HS-5 (cell line): Measurements from ENCODE around the gene KDM4B.
"Not testable (repeated sequence)": the region's sequence is repeated elsewhere in the genome, so short reads cannot be mapped to it uniquely, and the experiment has no call there.

ENCODE experiments used
- DNase-seq: peaks from one replicate; pipeline ENCODE4 v3.0.0-alpha.2; 2012; ENCODE audit warnings: low read depth

The KDM4B gene

DNA sequence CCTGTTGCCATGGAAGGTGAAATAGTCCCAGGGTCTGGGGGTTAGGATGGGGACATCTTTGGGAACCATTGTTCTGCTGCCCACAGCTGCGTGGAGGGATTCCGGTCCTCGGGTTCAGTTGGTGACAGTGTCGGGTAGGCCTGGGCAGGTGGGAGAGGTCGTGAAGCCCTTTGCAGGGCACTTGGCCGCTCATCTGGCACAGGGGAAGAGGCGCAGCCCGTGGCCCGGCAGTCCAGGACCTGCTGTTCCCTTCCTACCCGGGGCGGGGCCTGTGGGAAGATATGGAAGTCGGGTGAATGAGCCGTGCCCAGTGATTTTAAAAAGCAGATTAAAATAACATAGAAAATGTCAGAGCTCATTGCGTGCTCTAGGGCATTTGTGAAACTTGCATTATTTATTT, 44.8 kb downstream of the KDM4B start:
- DNase-seq = no peak

DNA sequence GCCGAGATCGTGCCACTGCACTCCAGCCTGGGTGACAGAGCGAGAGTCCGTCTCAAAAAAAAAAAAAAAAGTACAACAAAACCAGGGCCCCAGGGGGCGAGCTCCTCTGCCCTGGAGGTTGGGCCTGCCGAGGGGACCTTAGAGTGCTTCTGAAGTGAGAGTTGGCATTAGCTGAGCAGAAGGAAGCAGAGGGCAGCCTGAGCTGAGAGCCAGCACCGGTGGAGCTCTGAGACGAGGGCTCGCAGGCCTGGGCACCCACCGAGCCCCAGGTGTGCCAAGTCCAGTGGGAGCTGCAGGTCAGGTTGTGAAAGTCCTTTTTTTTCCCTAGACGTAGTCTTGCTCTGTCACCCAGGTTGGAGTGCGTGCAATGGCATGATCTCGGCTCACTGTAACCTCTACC, 46.0 kb downstream of the KDM4B start:
- no peak for DNase-seq

- DNase-seq = no peak
Measured at GRCh38 chr19:5016268-5016667, 47.4 kb downstream of the KDM4B start.

GRCh38 chr19:5016781-5017180, 47.9 kb downstream of the KDM4B start:
- DNase-seq = no peak

DNA sequence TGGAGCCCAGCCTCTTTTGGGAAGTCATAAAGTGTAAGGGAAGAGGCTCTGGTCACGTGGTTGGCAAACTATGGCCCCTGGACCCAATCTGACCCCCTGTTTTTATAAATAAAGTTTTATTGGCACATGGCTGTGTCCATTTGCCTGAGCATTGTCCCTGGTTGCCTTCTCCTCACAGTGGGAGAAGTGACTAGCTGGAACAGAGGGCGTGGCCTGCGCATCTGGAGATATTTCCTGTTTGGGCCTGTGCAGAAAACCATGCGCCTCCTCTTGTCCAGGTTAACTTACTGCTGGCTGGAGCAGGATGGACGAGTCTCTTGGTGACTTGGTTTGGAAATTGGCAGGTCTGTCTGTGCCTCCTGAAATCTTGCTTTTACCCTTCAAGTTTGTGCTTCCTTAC, 48.3 kb downstream of the KDM4B start:
- no peak for DNase-seq

DNA sequence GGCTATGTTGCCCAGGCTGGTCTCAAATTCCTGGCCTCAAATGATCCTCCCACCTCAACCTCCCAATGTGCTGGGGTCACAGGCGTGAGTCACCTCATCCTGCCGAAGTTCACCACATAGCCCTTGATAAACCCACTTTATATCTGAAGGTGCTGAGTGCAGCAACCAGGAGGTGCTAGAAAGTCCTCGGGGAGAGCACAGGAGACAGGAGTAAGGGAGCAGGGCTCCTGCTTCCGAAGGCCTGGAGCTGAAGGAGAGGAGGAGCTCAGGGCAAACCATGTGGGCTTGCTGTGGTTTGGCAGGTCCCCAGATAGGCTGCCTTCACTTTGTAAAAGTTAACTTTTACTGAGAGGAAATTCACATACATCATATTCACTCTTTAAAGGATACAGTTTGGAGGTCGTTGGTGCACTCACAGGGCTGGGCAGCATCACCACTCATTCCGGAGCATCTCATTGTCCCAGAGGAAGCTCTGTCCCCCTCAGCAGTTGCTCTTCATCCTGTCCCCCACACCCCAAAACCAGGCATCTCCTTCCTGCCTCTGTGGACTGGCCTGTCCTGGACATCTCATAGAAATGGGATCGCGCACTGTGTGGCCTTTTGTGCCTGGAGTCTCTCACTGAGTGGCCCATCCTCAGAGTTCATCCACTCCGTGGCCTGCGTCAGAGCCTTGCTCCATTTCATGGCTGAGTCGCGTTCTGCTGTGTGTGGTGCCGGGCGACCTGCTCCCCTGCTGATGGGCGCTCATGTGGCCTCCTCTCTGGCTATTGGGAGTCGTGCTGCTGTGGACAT, 49.5 kb downstream of the KDM4B start:
- DNase-seq = no peak

- DNase-seq = no peak
Measured at GRCh38 chr19:5020368-5020767, 51.5 kb downstream of the KDM4B start.

- no peak for DNase-seq
Measured at GRCh38 chr19:5021046-5021445, 52.1 kb downstream of the KDM4B start.

DNA sequence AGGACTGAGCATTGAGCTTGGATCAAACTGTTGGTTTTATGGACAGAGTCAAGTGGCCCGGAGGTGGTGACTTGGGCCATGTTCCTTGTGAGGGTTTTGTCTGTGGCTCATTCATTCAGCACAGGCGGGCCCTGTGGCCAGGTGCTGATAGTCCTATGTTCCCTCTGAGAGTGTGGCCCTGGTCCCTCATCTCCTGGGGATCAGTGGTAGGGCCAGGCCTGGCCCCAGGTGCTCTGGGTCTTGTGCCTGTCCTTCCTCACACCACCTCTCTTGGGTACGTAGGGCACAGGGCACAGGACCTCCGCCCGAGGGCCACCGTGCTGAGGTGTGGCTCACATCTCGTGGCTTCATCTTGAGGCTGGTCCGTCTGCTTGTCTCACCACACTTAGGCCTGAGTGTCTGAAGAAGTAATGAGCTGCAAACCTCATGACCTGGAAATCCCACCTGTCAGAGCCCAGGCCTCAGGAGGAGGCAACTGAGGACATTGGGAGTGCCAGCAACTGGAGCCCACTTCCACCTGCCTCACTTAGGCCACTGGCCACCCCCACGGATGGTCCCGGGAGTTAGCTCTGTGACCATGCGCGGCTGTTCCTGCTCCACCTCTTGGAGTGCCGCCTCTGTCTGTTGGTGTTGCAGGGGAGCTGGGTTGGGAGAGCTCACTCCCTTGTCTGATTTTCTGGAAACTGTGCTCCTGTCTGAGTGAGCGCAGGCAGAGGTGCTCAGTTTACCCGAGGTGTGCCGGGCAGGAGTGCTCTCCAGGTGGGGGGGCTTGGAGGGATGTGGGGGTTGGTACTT, 53.4 kb downstream of the KDM4B start:
- no peak for DNase-seq

- no peak for DNase-seq
Measured at GRCh38 chr19:5023128-5023571, 54.2 kb downstream of the KDM4B start.

- DNase-seq = no peak
Measured at GRCh38 chr19:5024282-5024681, 55.4 kb downstream of the KDM4B start.

DNA sequence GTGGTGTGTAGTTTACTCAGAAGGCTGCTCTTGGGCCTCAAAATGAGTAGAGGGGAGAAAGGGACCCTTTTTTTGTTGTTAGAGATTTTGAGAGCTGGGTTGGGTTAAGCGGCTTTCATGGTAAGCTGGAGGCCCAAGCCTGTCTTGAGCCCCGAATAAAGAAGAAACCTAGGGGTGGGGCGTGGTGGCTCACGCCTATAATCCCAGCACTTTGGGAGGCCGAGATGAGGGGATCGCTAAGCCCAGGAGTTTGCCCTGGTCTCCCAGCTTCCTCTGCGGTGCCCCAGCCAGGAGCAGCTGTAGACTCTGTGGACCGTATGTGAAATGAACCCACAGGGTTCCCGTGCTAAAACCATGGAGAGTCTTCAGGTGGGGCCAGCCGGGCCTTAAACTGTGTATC, 56.1 kb downstream of the KDM4B start:
- no peak for DNase-seq

DNA sequence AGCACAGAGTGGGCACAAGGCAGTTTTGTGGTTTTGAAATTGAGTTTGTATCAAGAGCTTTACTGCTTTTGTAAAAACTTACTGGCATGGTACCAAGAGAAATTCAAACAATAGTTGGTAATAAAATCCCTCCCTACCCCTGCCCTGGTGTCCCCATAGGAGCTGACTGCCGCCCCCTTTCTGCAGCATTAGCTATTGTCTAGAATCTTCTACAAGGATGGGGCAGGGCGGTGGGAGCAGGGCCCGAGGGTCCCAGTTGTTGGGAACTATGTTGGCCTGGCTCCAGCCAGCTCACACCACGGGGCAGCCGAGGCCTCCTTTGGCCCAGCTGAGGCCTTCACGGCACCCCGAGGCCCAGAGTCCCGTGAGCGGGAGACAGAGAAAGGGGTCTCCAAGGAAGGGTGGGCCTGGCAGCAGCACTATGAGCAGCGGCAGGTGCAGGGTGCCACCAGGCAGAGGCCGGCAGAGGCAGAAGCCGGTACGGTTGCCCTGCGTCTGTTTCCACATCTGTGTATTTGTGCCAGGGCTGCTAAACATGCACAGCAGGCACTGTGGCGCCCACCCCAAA, 57.9 kb downstream of the KDM4B start:
- no peak for DNase-seq

- DNase-seq = no peak
Measured at GRCh38 chr19:5028229-5028886, 59.4 kb downstream of the KDM4B start.

DNA sequence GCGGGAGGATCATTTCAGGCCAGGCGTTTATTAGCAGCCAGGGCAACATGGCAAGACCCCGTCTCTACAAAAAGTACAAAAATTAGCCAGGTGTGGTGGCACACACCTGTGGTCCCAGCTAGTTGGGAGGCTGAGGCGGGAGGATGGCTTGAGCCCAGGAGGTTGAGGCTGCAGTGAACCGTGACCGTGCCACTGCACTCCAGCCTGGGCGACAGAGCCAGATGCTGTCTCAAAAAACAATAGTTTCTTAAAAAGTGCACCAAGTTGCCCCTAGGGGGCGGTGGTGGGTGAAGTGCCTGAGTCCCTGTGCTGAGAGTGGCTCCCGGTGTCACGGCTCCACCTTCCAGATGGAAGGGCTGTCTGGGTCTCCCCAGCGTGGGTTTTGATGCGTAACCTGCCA, 60.7 kb downstream of the KDM4B start:
- DNase-seq = not testable (repeated sequence)

DNA sequence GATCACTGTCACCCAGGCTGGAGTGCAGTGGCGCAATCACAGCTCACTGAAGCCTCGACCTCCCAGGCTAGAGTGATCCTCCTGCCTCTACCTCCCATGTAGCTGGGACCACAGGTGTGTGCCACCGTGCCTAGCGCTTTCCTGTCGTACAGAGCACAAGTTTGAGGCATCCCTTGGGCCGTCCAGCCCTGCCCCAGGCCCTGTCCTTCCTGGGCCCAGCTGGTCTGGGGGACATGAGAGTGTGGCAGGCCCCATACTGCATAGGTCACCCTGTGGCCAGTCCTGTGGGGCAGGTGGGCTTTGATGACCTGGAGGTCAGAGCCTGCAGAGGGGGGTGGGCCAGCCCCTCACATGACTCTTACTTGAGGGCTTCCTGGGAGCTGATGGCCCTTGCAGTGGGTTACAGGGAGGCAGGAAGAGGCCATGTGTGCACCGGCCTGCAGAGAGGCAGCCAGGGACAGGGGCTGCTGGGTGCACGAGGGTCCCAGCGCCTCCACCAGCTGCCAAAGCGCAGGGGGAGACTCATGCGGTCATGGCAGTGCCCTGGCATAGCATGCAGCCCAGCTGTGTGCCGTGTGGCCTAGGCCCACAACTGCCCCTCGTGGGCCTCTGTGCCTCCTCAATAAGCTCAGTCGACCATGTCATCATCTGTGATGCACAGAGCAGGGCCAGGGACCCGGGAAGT, 61.4 kb downstream of the KDM4B start:
- no peak for DNase-seq

GRCh38 chr19:5030822-5031221, 61.9 kb downstream of the KDM4B start:
- DNase-seq = no peak

- DNase-seq = peak; percentile 37
Measured at GRCh38 chr19:5031231-5032100, 62.6 kb downstream of the KDM4B start.

DNA sequence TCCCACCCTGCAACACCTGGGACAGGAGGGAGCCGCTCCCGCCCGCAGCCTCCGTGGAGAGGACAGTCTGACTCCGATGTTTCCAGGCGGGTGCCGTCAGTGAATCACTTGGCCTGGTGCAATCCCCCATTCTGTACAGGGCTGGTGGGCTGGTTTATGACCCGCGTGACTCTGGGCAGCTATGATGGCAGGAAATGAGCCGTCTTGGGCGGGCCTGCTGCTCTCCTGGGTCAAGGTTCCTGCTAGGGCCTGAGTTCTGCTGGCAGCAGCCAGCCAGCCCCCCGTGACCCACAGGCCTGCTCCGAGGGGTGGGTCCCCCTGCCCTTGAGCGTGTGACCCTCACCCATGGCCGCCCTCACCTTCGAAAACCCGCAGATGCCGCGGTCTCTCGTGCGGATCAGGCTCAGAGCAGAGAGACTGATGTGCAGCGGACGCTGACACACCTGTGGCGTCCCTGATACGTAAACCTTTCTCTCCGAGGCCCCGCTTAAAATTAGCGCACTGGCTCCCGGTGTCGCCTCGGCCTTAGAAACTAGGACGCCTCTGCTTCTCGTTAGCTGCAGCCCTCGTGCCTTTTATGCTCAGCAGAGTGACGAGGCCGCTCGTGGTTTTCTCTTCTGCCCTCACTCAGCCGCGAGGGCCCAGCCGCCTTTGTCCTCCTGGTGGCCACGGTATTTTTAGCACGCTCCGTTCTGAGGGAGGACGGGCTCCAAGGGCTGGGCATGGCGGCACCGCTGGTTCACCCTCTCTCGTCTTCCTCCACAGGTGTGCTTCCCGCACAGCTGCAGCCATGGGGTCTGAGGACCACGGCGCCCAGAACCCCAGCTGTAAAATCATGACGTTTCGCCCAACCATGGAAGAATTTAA, 63.4 kb downstream of the KDM4B start:
- no peak for DNase-seq
